AG04450 (cell line): ENCODE results near the gene SEPTIN10. TPM values are rescaled to one million over a fixed set of nuclear protein-coding genes. Genes with fewer than 3 reads are reported as not detected.

ENCODE experiments used
- CTCF ChIA-PET: fragments of 300-600, 350-600 bp; formaldehyde crosslinking; extraction: SDS; loops from one replicate; lab custom pipeline; 2022; ENCODE audit warnings: antibody characterized with exemption, inconsistent platforms; lab: Charles Lee
- POLR2A ChIA-PET: fragments of 350-600 bp; formaldehyde crosslinking; extraction: SDS; loops from one replicate; lab custom pipeline; 2021; ENCODE audit warnings: antibody characterized with exemption, inconsistent platforms; lab: Yijun Ruan, JAX
- DNase-seq: peaks from one replicate; pipeline ENCODE4 v3.0.0-alpha.2; 2011; ENCODE audit warnings: low read depth, low spot score
- H3K27ac ChIP-seq: one replicate; pipeline ENCODE4 v1.5.1; 2012; ENCODE audit warnings: low read depth, low read length, control low read depth
- H3K27me3 ChIP-seq: one replicate; pipeline ENCODE4 v1.6.0; 2012; ENCODE audit warnings: low read length; ENCODE audit not compliant: control insufficient read depth, insufficient read depth
- H3K4me3 ChIP-seq: 2 replicates; pipeline ENCODE4 v1.5.1; 2011; ENCODE audit warnings: mild to moderate bottlenecking, low read depth, low read length, control low read depth
- H3K9me3 ChIP-seq: 2 replicates; pipeline ENCODE4 v1.5.1; 2012; ENCODE audit warnings: low read length; ENCODE audit not compliant: control insufficient read depth, insufficient read depth
- polyA plus RNA-seq: library from polyadenylated mRNA; depleted of rRNA; stranded (reverse); fragments of >200 nt; gene quantifications from 2 replicates; pipeline ENCODE4 v1.2.3, GENCODE V29; 2011
- TF ChIP-seq, protein P1 (sequence below): IDR thresholded peaks from 2 replicates; pipeline ENCODE4 v1.5.1; 2011; ENCODE audit warnings: low read depth, low read length, control low read depth, inconsistent platforms

The SEPTIN10 gene
- polyA plus RNA-seq, 1 experiment, result 105 TPM

DNA sequence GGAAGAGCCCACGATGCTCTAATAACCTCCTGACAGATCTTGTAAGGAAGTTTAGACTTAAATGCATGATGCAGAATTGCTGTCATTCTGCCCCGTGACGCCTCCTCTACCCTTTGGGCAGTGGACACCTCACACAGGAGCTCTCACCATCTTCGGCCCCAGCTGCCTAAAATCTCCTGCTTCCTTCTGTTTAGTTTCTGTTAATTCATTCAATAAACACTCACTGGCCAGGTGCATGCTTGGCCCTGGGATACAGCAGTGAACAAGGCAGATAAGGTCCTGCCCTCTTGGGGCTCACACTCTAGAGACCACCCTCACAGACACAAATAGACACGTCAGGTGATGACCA, 81.1 kb downstream of the SEPTIN10 start:
- Histone ChIP-seq H3K9me3 (peaks cover 2% of the 10 kb centered on the region; the same call in 1 of the 2 replicates), H3K27me3 (peaks cover 24% of the 10 kb centered on the region), H3K4me3 (no peak overlapping the region), H3K27ac (no peak overlapping the region)
- CTCF ChIA-PET, result interaction anchor here (1.7 to 7.1 kb wide), 3 partner anchors 13 to 203 kb away, joined by 6 to 56 read pairs (median 7); no protein-coding TSS in a partner anchor
- no peak for DNase-seq
- TF ChIP-seq, protein P1, sequence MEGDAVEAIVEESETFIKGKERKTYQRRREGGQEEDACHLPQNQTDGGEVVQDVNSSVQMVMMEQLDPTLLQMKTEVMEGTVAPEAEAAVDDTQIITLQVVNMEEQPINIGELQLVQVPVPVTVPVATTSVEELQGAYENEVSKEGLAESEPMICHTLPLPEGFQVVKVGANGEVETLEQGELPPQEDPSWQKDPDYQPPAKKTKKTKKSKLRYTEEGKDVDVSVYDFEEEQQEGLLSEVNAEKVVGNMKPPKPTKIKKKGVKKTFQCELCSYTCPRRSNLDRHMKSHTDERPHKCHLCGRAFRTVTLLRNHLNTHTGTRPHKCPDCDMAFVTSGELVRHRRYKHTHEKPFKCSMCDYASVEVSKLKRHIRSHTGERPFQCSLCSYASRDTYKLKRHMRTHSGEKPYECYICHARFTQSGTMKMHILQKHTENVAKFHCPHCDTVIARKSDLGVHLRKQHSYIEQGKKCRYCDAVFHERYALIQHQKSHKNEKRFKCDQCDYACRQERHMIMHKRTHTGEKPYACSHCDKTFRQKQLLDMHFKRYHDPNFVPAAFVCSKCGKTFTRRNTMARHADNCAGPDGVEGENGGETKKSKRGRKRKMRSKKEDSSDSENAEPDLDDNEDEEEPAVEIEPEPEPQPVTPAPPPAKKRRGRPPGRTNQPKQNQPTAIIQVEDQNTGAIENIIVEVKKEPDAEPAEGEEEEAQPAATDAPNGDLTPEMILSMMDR, result no peak
- POLR2A ChIA-PET, result no interaction called here

- ChIA-PET CTCF (interaction anchor here (1.7 to 7.1 kb wide), 2 partner anchors 13 to 203 kb away, joined by 6 to 56 read pairs; no protein-coding TSS in a partner anchor), POLR2A (no interaction called here)
- peaks cover 2% of the 10 kb centered on the region; the same call in 1 of the 2 replicates for H3K9me3 ChIP-seq
- no peak overlapping the region for H3K4me3 ChIP-seq
- TF ChIP-seq, protein P1, result no peak
- peaks cover 28% of the 10 kb centered on the region for H3K27me3 ChIP-seq
- DNase-seq, result no peak
- no peak overlapping the region for H3K27ac ChIP-seq
These were observed 81.7 kb downstream of the SEPTIN10 start for GRCh38 chr2:109531896-109532727.

DNA sequence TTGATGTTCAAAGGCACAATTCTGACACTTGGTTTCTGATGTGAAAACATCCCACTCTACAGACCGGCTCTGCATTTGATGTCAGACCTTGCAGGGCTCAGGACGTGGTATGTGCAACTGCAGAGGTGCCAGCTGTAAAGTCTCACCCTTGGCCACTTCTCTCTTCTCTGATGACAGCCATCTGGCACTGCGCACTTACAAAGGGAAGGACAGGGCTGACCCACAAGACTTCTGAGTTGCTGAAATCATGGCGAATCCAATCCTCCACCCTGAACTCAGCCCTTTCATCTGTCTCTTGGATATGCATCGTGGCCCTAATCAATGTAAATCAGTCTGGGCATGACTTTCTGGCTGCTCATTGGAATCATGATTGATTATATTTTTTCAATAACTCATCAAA, 82.5 kb downstream of the SEPTIN10 start:
- Histone ChIP-seq H3K9me3 (peaks cover 2% of the 10 kb centered on the region; the same call in 1 of the 2 replicates), H3K27ac (no peak overlapping the region), H3K27me3 (peaks cover 36% of the 10 kb centered on the region), H3K4me3 (no peak overlapping the region)
- ChIA-PET POLR2A (no interaction called here), CTCF (interaction anchor here (1.1 to 7.1 kb wide), 2 partner anchors 9 to 14 kb away, joined by 3 to 56 read pairs; no protein-coding TSS in a partner anchor)
- DNase-seq, result no peak
- TF ChIP-seq, protein P1, result no peak

GRCh38 chr2:109530712-109531111, 83.1 kb downstream of the SEPTIN10 start:
- CTCF ChIA-PET, result interaction anchor here (1.1 to 7.1 kb wide), 3 partner anchors 10 to 20 kb away, joined by 3 to 56 read pairs (median 7); no protein-coding TSS in a partner anchor
- H3K27me3 ChIP-seq, result peaks cover 36% of the 10 kb centered on the region
- TF ChIP-seq, protein P1, result no peak
- POLR2A ChIA-PET, result no interaction called here
- no peak overlapping the region for H3K4me3 ChIP-seq
- DNase-seq, result no peak
- H3K9me3 ChIP-seq, result peaks cover 2% of the 10 kb centered on the region; the same call in 1 of the 2 replicates
- H3K27ac ChIP-seq, result no peak overlapping the region
